NCI-H128 (cell line): Measurements from ENCODE around the gene CHCHD4.

Experiments
- DNase-seq: peaks from one replicate; lab custom pipeline; 2025; ENCODE audit not compliant: unreplicated experiment; lab: John Stamatoyannopoulos, UW

CHCHD4 gene

DNA sequence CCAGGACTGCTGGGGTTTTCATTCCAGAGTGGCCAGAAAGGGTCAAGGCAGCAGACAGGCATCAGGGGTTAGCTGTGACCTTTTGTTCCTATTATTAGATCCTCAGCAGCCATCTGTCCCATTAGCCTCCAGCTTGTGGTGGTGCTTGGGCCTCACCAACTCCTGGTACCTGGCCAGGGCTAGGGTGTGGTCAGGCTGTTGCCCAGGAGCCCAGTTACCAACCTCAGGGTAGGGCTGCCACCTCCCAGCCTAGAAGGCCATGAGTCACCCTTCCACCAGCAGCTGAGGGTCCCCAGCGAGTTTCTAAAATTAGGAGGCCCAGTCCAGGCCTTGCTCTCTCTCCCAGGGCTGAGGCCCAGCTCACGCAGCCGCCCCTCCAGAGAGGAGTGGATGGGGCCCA lies 12.3 kb upstream of the CHCHD4 start:
- DNase-seq, result no peak

DNA sequence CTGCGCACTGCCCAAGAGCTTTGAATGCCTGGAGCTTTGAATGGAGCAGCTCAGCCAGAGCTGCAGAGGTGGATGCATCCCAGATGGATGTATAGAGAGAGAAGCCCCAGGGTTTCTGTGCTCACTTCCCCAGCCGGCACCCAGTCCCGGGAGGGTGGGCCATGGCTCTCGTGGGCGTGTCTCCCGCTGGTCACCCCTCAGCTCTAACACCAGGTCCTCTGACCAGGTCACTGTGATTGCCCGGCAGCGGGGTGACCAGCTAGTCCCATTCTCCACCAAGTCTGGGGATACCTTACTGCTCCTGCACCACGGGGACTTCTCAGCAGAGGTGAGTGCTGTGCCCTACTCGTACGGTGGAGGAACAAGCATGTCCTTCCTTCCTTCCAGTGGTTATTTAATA lies 10.9 kb upstream of the CHCHD4 start:
- DNase-seq, result no peak

DNA sequence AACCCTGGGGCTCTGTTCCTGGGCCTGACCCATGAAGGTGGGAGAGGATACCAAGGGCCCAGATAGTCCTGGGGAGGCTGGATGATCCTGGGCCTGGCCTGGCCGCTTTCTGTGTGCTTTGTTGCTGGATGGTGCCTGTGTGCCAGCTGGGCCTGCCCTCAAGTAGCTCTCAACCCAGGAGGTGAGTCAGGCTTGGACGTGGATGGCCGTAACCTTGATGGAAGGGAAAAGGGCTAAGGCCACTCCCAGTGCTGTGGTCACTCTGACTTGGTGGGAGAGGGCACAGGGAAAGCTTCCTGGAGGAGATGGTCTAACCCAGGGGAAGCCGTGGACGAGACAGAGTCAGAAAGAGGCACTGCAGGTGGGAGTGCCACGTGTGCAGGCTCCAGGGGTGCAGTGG lies 9.6 kb upstream of the CHCHD4 start:
- DNase-seq, result no peak

DNA sequence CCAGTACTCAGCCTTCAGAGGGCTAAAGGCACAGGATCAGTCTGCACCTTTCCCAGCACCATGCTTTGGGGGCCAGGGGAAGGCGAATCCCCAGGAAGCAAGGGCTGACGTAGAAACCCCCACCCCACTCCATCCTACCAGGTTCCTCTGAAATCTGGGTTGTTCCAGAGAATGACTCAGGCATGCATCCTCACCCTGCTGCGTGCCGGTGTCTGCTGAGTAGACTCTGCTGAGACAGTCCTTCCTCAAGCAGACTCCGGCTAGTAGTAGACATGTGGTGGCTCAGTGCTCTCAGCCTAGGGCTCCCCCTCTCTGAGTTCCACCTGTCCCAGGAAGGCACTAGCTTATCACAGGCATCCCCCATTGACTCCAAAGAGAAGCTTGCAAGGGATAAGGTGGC lies 9.2 kb upstream of the CHCHD4 start:
- DNase-seq, result no peak

DNA sequence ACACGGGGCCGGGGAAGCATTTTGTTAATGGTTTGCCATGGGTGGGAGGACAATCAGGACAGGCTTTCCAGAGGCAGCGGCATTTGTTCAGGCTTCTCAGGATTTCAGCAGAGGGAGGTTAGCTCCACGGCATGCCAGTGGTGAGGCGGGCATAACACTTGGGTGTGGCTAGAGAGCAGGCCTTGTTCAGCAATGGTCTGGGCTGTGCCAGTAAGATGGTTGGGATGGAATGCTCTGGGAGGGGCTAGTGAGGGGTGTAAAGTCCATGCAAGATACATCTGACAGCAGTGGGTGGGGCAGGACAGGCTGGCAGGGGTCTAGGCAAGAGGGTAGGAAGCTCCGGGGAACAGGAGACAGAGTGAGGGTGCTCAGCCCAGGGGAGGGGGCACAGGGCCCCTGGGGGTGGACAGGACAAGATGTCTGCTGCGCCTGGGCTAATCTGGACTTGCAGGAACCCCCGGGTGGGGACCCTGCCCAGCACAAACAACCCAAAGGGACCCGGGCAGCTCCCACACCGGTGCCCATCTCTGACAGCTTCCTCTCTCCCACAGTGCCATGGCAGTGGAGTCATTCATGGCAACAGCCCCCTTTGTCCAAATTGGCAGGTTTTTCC lies 8.6 kb upstream of the CHCHD4 start:
- no peak for DNase-seq

DNA sequence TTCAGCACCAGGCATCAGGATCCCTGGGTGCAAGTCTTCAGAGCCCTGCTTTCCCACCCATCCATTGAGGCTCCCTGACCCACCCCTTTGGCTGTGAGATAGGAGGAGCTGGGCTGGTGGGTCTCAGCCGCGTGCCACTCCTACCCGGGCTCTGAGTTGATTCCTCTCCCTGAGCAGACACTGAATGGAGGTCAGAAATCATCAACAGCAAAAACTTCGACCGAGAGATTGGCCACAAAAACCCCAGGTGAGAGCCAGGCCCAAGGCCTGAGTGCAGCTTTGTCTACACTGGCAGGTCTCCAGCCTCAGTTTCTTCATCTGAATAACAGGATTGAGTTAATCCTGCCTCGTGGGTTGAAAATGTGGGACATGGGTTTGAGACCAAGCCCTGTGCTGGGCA lies 8.0 kb upstream of the CHCHD4 start:
- no peak for DNase-seq

DNA sequence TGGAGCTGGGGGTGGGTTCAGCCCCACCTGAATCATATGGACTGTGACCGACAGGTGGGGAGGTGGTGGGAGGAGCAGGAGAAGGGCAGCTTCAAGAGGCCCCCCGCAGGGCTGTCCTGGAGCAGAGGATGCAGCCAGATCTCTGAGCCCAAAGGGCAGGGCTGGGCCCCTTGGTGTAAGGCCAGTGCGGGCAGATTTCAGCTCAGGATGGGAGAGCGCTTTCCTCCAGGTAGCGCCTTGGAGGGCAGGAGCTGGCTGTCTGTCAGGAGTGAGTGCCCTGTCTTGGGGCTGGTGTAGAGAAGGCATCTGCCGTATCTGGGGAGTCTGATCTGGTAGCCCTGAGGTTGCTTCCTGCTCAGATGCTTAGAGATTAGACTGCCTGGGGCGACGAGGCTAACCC lies 7.5 kb upstream of the CHCHD4 start:
- DNase-seq, result no peak

DNA sequence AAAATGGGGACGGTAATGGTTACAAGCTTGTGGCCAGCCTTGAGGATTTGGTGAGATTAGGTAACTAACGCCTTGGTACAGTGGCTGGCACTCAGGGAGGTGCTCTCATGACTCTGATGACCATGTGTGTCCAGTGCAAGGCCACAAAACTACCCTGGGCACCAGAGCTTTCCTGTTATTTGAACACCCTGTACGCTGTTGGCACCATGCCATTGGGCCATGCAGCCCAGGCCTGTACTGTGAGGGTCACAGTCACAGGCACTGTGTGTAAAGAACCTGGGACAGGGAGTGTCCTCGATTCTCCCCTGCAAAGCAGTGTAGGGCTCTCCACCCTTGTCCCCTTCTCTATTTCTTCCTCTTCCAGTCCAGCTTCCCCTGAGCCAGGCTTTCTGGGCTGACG lies 6.5 kb upstream of the CHCHD4 start:
- no peak for DNase-seq

DNA sequence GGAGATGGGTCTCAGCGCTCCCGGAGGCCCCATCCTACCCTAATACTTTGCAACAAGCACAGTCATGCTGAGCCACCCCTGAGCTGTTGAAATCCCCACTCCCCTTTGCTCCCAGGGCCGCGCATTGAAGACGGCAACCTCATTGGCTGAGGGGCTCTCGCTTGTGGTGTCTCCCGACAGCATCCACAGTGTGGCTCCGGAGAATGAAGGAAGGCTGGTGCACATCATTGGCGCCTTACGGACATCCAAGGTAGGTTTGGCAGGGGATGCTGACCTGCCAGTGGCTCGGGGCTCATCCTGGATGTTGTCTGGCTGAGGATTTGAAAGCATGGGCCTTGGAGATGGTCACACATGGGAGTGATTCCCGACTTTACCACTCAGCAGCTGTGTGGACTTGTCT lies 6.0 kb upstream of the CHCHD4 start:
- DNase-seq, result no peak

DNA sequence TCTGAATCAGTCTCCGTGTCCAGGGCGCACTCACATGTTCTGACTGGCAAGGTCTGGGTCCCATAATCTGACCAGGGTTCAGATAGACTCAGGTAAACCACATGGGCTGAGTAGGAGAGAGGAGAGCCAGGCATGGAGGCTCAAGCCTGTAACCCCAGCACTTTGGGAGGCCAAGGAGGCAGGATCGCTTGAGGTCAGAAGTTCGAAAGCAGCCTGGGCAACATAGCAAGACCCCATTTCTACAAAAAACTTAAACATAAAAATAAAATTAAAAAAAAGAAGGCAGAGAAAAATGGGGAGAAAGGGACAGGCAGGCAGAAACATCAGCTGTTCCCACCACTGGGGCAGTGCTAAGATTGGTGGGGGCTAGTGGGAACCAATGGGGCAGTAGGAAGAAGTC lies 5.6 kb upstream of the CHCHD4 start:
- DNase-seq, result no peak

DNA sequence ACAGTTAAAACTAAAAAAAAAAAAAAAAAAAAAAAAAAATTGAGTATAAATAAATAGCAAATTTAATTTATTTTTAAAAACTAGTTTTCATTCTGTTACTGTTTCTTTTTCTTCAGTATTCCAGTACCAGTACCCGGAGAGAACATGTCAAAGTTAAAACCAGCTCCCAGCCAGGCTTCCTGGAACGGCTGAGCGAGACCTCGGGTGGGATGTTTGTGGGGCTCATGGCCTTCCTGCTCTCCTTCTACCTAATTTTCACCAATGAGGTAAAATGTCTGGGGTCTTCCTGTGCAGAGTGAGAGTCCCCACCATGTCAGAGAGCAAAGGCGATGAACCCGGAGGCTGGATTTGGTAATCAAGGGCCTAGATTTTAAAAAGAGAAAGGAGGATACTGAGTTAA lies 4.6 kb upstream of the CHCHD4 start:
- no peak for DNase-seq

DNA sequence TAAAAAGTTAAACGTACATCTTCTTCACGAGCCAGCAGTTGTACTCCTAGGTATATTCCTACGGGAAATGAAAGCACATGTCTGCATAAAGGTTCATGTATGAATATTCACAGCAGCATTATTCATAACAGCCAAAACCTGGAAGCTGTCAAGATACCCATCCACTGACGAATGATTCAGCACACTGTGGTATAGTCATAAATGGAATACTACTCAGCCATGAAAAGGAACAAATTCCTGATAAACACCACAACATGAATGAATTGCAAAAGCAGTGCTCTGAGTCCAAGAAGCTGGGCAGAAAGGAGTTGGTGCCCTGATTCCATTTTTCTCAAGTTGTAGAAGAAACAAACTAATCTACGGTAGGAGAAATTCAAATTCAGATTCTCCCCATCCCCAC lies 4.1 kb upstream of the CHCHD4 start:
- DNase-seq, result no peak

DNA sequence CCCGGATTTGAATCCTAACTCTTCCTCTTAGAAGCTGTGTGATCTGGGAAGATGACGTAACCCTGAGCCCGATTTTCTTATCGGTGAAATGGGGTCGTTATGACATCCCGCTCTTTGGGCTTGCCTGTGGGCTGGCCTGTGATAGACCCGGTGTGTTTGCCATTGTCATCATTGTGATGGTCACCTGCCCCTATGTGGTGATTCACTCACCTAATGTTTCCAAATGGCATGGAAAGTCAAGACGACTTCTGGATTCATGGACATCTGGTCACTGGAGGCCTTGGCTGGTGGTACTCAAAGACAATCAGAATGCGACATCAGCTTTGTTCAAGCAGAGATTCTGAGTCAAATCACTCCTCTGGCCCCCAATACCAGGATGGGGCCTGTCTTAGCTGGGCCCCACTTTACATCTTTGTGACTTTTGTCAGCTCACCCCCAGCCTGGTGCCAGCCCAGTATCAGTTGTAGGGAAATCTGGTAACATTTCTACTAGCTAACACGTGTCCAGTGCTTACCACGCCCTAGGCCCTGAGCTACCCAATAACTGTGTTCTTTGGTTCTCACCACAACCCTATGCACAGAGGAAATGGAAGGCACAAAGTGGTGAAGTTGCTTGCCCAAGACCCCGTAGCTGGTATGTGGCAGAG lies 3.0 kb upstream of the CHCHD4 start:
- no peak for DNase-seq

DNA sequence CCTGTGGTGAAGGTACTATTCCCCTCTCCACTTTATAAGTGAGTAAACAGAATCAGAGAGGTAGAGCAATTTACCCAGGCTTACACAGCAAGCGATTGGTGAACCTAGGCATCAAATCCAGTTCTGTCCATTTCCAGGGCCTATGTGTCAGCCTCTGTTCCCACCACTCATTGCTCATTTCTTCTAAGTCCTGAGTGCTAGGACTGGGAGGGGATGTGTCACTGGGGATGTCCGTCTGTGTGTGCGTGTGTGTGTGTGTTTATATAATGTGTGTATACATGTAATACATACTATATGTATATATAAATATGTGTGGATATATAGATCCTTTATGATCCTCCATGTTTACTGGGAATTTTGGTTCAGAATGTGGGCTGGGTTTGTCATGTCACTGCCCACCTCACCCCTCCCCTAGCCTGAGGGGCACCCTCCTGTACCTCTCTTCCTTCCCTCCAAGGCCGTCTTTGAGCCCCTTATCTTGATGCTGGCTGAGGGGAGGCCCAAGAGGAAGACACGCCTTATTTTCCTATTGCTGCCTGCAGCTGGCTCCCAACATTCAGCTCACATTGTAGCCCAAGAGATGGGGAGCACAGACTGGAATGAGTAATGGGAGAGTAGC lies 2.3 kb upstream of the CHCHD4 start:
- DNase-seq, result no peak

DNA sequence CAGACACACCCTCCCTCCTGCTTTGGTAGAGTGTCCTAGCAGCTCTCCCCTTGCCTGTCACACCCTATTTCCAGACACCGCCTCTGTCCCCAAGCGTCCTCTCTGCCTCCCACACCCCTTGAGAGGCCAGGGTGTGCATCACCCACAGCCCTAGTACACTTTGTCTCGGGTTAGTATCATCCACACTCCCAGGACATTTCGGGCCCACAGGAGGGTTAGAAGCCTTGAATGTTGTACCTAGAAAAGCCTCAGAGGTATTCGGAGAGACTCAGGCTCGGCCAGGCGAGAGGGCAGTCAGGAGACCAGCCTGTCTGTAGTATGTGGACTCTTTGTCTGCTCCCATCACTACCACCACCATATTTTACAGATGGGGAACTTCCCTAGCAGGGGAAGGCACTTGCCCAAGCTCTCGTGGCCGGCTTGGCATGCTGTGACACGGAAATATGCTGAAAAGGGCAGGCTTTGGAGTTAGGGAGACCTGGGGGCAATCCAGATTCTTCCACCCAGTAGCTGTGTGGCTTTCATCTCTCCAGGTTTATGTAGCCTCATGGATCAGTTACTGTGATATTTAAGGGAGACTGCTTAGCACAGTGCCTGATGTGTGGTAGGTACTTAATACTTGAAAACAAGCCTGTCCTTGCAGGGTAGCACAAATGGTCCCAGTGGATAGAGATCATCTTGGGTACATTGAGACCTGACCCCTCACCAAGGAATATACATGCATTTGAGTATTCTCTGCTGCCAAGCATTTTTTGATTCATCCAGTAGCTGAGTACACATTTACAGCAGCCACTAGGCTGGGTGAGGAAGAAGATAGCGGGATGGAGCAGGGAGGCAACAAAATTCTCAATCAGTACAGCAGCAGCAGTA lies 1.6 kb upstream of the CHCHD4 start:
- DNase-seq, result no peak

DNA sequence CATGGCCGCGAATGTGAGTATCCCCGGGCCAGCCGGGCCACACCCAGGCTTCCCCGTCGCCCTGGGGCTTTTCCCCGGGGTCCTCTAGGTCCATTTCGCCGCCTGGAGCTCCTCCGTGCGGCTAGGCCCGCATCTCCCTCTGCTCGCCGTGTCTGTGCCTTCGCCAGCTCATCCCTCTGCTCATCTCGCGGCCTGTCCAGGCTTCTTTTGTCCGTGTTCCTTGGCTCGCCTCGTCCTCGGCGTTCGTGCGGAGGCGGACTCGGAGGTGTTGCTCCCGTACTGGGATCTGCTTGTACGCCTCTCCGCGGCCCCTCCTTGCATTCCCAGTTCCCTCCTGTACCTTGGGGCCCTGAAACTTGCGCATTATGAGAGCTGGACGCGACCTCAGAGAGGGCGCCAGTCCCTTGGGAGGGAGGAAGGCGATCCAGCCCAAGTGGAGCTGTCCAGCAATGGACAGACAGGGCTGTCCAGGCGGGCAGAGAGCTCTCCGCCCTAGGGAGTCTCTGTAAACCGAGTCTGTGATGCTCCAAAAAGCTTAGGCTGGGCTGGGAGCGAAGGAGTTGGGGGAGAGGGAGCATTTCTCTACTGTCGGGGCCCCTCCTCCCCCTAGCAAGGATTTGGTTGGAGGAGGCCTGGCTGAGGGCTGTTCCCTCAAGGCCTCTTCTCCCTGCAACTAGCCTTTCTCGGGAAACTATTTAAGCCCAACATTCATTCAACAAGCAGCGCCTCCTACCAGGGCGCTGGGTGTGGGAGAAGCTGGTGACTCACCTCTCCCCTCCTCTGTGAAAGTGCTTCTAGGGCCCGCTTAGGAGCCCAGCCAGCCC lies 735 bp upstream of the CHCHD4 start:
- DNase-seq, result no peak

DNA sequence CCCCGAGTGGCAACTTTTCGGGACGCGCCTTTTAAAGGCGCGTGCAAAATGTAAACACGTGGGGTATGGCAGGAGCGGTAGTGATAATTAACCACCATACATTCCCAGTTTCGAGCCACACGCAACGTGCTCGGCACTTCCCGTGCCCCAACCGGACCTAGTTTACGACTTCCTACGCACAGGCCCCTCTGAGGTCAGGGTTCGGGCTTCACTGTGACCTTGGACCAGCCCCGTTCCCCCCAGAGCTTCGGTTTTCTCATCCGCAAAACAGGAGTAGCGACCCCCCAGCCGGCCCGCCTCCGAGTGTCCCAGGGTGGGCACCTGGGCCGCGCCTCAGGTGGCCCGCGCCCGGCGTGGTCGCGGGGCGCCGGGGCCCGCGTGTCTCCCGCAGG lies 451 bp downstream of the CHCHD4 start:
- DNase-seq, result no peak

DNA sequence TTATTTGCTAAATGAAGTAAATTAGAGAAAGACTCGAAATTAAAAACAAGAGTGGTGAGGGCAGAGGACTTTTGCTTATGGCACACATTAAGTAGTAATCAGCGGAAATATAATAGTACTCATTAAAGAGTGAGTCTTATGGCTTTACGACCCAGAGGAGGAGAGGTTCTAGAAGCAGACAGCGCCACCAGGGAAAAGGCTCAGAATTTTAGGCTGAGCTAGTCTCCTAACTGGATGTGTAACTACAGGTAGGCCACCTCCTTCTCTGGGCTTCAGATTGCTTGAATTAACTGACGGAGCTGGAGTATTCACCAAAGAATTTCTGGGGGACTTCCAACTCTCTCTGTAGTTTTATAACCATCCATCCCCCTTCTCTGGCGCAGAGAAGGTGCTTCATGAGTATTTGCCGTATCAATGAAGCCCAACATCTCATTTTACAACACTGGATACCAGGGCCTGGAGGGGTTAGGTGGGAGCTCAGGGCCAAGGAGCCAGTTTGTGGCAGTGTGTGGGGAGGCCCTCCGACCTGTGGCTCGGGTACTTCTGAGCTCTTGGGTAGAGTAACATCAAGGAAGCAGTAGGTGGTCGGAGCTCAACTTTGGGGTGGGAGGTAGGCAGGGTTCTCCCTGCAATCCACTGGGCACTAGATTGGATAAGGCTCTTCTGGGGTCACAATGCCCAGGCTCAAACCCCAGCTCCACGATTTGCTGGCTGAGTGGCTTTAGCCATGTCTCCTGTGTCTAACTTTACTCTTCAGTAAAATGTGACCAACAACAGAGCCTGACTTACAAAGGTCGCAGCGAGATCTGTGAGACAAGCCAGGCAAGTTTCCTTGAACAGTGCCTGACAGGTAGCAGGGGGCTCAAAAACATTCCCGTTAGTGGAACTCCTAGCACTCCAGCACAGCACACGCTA lies 1.1 kb downstream of the CHCHD4 start:
- no peak for DNase-seq

DNA sequence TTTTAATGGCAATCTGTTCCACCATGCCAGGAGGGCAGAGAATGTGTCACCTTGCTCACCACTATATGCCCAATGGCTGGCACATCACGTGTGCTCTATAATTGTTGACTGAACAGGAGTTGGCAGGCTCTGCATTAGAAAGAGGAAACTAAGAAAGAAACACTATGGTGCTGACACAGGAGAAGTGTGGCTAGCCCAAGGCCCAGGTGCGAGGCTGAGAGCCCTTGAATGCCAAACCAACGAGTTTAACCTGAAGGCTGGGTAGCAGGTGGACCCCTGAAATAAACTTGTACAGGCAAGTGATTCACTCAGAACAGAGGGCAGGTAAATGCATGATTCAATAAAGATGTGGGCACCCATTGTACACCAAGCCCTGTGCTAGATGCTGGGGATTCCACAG lies 2.4 kb downstream of the CHCHD4 start:
- no peak for DNase-seq

DNA sequence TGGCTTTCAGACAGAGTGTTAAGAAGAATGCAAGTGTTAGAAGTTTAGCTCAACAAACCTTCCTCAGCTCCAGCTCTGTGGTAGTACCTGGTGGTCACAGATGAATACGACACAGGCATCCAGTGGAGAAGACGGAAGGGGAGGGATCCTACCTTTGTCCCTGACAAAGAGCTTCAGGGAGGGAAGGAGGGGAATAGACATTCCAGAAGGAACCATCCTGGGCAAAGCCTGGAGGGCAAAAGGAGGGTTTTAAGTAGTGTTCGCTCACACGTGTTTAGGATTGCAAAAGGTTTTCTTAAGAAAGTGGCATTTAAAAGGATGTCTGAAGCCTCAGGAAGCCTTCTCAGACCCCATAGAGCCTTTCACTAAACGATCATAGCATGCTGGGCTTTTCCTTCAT lies 2.8 kb downstream of the CHCHD4 start:
- DNase-seq, result no peak
